HG03064 (cell line): ENCODE results near the gene GPR35.

Source experiments
- ATAC-seq: cut with Tn5 transposase; IDR thresholded peaks from one replicate; pipeline ENCODE4 v1.9.1; 2021; ENCODE audit warnings: low read depth; ENCODE audit not compliant: unreplicated experiment

The GPR35 gene, protein sequence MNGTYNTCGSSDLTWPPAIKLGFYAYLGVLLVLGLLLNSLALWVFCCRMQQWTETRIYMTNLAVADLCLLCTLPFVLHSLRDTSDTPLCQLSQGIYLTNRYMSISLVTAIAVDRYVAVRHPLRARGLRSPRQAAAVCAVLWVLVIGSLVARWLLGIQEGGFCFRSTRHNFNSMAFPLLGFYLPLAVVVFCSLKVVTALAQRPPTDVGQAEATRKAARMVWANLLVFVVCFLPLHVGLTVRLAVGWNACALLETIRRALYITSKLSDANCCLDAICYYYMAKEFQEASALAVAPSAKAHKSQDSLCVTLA

DNA sequence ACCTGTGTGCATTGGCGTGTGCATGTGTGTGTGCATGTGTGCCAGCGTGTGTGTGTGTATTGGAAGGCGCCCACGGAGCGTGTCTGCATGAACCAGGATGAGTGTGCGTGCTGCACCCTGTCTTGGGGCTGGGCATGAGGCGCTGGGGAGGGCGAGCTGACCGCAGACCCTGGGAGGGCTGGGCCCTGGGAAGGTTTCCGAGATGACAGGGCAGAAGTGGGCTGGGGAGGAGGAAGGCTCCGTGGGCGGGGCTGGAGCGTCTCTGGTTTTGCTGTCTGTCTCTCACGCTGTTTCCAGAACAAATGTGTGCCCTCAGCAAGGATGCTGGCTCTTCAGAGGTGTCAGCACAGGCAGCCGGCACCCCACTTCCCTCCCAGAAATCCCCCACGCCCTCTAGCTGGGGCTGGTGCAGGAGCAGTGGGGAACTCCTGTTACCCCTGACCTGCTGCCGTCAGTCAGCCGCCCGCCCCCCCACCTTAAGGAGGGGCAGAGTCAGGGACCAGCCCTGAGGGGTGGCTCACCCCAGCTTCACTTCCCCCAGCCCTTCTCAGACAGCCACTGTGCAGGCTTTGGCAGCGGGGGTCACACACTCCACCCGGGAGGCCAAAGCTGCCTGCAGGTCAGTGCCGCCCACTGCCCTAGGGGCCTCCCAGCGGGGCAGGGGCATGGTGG is at the start of gene GPR35:
GPR35 (plus strand) TSS at position 531 of the 672 bp plus-strand sequence. CDS start 4,473 bp downstream, outside the sequence.
- no peak for ATAC-seq

DNA sequence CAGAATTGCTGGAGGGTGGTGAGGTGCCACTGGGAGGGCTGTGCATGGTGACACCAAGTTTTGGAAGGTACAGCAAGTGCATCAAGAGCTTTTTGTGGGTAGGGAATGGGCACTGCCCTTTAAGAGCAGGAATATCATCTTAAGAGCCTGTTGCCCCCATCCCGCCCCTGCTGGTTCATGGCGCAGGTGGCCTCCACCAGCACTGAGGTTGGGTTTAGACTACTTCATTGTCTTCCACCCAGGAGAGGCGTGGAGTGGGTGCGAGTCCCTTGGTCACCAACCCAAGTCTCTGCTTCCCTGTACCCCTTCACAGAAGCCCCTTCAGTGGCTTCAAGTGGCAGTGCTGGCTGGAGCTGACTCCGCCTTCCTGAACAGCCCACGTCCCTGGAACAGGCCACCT is 49.2 kb upstream of the GPR35 start:
- no peak for ATAC-seq

DNA sequence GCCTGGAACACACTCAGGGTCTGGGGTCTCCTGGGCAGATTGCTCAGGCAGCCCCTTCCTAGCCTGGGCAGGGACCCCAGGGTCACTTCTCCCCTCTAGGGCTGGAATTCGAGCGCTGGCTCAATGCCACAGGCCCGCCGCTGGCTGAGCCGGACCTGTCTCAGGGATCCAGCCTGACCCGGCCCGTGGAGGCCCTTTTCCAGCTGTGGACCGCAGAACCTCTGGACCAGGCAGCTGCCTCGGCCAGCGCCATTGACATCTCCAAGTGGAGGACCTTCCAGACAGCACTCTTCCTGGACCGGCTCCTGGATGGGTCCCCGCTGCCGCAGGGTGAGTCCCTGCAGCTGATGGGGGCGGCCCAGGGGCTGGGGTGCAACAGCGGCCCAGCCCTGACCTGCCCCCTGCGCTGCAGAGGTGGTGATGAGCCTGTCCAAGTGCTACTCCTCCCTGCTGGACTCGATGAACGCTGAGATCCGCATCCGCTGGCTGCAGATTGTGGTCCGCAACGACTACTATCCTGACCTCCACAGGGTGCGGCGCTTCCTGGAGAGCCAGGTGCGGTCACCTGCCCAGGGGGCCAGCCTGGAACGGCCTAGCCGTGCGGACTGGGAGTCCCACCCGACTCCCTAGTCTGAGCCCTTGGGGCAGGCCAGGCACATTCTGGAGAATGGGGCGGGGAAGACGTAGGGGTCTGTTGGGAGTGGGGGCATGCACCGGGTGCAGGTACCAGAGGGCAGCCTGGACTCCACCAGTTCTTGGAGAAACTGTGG is 48.7 kb upstream of the GPR35 start:
- ATAC-seq = no peak

DNA sequence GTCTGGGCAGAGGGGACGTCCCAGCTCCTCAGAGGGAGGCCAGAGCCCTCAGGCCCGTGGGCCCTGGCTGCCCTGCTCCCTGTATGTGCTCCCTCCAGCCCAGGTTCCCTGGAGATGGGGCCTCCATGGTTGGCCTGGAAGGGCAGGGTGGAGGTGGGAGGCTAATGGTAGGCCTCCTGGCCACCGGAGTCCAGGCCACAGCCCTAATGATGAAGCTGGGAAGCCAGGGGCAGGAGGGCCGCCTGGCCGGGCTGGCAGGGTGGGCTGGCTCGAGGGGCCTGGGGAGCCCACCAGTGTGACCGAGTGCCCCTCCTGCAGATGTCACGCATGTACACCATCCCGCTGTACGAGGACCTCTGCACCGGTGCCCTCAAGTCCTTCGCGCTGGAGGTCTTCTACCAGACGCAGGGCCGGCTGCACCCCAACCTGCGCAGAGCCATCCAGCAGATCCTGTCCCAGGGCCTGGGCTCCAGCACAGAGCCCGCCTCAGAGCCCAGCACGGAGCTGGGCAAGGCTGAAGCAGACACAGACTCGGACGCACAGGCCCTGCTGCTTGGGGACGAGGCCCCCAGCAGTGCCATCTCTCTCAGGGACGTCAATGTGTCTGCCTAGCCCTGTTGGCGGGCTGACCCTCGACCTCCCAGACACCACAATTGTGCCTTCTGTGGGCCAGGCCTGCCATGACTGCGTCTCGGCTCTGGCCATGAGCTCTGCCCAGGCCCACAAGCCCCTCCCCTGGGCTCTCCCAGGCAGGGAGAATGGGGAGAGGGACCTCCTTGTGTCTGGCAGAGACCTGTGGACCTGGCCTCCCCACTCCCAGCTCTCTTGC is 47.8 kb upstream of the GPR35 start:
- no peak for ATAC-seq

DNA sequence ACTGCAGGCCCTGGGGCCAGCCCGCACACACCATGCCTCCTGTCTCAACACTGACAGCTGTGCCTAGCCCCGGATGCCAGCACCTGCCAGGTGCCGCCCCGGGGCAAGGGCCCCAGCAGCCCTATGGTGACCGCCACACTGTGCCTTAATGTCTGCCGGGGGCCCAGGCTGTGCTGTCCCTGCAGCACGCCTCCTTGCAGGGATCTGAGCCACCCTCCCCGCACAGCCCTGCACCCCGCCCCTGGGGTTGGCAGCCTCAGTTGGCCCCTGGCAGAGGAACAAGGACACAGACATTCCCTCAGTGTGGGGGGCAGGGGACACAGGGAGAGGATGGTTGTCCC is 47.2 kb upstream of the GPR35 start:
- ATAC-seq = no peak

DNA sequence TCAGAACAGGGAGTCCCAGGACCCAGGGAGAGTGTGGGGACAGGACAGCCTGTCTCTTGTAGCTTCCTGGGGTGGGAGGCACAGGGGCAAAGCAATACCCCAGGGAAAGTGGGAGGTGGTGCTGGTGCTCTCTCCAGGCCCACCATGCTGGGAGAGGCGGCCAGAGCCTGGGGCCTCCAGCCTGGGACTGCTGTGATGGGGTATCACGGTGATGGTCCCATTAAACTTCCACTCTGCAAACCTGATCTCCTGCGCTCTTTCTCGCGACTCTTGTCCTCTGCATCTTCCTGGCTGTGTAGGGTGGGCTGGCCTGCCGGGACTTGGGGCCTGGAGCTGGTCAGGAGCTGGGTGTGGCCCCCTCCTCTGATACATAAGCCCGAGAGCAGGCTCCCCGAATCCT is 46.8 kb upstream of the GPR35 start:
- ATAC-seq = no peak

DNA sequence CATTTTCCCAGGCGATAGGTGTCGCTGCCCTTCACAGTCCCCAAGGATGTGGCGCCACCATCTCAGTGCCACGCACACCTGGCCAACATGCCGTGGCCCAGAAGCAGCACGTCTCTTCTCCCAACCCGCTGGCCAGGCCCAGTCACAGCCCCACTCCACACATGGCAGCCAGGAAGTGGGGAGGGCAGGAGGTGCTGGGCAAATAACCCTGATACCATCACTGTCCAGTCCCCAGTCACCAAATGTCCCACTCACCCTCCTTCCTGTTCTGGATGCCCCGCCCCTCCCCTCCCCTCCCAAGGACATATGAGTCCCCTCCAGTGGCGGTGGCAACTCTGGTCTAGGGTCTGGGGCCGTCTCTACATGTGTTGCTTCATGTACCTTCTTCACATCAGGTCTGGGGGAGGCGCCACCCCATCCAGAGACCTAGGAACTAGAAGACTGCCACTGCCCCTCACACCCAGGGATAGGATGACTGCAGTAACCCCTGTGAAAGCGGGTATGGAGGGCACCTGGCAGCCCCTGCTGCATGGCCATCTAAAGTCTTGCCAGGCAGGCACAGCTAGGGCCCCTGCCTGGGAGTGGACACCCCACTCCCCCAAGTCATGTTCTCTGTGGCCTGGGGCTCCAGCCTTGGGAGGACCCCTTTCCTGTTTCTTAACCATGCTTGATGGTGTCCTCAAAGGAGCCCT is 46.1 kb upstream of the GPR35 start:
- no peak for ATAC-seq

DNA sequence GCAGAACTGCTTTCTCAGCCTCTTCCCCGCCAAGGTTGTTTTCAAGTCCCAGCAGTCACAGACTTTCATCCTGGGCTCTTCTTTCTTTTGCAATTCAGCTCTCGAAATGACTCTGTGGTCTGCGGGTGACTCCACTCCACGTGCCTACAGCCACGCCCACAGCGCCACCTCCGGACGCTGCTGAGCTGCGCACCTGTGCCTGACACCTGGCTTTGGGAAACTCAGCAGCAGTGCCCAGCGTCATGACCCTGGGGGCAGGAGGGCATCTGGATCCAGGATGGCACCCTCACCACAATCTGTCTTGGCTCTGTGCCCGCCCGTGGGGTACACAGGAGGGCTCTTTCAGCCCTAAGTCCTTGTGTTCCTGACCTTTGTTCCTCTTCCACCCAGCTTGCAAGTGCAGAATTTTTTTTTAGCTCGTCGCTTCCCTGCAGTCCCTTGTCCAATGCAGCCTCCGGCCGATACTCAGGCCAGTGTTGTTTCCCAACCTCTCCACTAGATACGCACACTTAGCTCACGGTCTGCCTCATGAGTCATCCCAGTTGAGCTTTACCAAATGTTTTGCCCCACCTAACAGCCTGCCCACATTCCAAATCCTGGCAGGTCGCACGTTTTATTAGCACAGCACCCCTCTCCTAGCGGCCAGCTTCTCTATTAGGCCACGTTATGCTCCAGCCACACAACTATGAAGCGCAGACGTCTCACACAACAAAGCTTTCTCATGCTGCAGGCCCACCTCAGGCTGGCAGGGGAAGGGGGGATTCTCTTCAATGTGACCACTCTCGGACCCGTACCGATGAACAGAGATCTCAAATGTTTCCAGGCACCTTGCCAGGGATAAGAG is 45.3 kb upstream of the GPR35 start:
- no peak for ATAC-seq

DNA sequence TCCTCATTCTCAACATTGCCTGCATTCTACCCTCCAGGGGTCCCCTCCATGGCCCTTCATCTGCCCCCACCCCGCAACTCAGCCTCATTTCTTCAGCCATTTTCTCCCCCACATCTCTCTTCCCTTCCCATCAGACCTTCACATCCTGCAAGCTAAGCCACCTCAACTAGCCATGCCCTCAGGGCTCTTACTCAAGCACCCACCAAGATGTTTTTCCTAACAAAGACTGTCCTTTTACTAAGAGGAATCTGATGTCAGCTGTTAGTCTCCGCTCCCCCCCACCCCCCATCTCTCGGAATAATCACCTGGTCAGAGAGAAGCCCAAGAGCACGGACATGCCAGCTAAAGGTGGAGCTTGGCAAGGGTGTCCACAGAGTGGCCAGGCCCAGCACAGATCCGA is 43.5 kb upstream of the GPR35 start:
- ATAC-seq = no peak

DNA sequence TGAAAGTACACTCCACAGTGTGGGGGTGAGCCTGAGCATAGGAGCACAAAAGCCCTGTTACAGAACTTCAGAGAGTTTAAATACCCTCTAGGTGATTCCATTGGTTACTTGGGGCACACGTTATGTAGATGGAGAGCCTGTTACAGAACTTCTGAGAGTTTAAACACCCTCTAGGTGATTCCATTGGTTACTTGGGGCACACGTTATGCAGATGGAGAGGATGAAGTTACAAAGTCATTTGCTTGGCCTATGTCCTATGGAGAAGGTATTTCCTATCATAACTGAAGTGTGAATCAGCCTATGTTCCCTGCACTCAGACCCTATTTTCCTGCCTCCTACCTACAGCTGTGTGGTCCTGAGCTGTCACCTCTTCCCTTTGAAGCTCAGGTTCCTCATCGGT is 42.5 kb upstream of the GPR35 start:
- no peak for ATAC-seq

DNA sequence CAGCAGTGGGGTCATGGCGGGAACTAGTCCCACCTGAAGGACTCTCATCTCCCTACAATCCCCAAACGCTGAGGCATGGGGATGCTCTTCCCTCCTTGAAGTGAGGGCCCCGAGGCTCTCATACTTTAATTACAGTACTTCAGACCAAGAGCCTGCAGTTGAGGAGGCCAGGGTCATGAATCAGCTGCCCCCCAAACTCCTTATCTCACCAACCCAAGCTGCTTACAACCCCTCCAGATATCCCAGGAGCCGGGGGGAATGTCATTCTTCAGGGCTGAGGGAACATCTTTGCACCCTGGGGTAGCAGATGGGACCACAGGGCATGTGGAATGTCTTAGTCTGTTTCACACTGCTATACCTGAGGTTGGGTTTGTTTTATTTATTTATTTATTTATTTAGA is 41.5 kb upstream of the GPR35 start:
- no peak for ATAC-seq

DNA sequence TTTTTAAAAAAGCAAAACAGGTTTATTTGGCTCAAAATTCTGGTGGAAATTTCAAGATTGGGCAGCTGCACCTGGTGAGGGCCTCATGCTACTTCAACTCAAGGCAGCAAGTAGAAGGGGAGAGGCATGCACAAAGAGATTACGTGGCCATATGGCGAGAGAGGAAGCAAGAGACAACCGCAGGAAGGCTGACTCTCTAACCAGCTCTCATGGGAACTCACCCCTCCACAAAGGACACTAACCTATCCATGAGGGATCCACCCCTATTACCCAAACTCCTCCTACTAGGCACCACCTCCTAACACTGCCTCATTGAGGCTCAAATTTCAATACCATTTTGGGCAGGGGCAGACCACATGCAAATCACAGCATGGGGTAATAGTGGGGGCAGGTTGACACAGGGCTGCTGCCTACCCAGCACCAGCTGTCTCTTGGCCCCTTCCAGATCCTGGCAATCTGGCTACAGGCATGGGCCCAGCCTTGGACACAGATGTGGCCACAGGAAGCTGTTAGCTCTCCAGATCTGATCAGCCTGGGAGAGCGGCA is 40.7 kb upstream of the GPR35 start:
- peak; percentile 53 for ATAC-seq

DNA sequence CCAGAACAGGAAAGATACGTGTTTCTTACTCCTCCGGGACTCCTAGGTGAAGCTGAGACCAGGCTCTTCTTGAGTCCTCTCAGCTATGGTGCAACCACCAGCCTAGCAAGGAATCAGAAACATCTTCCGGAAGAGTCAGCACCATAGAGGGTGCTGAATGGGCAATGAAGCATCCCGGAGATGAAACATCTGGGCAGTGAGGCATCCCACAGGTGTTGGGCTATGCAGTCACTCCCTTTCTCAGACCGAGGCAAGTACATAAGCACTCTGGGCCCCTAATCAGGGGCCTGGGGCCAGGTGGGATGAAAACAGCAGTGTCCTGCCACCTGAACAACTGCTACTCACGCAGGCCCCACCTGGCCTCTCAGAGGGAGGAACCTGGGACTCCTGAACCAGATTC is 40.2 kb upstream of the GPR35 start:
- ATAC-seq = peak; percentile 30

DNA sequence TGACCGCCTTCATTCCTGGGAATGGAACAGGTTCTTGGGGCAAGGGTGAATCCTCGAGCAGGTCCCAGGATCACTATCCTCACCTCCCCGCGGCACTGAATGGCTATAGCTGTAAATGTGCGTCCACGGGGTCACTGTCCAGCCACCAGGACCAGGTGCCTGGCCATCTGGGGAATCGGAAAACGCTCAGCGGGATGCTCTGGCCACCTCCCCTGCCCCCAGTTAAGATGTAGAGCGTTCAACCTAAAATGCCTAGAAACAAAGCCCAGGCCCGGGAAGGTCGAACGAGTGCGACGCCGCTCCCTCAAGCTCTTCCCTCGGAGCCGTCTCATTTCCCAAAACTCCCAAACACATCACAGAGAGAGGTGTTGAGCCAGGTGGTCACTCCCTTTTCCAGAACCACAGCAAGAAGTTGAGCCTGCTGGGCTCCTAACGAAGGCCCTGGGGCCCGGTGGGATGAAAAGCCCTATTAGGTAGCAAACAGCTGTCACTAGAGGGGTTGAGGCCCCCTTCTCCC is 39.5 kb upstream of the GPR35 start:
- no peak for ATAC-seq

DNA sequence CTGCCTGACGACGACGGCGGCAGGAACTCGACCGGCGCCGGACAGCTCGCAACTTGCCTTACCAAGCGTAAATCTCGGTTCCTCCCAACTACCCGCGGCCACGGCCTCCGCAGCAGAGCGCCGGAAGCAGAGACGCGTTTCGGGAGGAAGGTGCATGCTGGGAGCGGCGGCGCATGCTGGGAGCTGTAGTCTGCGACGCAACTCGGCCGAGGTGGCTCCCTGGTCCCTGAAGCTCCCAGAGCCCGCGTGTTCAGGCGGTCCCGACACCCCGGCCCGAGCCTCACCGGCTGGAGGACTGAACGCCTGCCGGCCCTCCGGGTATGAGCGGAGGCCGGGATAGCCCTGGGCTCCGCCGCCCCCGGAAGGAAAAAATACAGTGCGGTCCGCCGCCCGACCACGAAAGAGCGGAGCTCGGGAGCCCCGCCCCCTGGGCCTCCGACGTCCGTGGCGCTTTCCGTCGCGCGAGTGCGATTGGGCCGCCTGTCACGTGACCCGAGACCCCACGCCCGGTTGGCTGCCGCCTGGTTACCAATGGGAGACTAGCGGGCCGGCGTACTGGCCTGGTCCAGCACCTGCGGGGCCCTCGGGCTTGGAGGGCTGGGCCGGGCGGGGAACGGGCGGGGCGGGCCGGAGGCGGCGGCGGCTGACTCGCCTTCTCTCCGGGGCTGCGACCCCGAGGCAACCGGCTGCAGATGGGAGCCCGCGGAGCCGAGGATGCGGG is 38.9 kb upstream of the GPR35 start, which contains the start of gene CAPN10:
CAPN10 (plus strand) TSS at position 537 of the 721 bp plus-strand sequence; CDS start at position 715, 178 bp downstream.
- peak; percentile 48 for ATAC-seq

DNA sequence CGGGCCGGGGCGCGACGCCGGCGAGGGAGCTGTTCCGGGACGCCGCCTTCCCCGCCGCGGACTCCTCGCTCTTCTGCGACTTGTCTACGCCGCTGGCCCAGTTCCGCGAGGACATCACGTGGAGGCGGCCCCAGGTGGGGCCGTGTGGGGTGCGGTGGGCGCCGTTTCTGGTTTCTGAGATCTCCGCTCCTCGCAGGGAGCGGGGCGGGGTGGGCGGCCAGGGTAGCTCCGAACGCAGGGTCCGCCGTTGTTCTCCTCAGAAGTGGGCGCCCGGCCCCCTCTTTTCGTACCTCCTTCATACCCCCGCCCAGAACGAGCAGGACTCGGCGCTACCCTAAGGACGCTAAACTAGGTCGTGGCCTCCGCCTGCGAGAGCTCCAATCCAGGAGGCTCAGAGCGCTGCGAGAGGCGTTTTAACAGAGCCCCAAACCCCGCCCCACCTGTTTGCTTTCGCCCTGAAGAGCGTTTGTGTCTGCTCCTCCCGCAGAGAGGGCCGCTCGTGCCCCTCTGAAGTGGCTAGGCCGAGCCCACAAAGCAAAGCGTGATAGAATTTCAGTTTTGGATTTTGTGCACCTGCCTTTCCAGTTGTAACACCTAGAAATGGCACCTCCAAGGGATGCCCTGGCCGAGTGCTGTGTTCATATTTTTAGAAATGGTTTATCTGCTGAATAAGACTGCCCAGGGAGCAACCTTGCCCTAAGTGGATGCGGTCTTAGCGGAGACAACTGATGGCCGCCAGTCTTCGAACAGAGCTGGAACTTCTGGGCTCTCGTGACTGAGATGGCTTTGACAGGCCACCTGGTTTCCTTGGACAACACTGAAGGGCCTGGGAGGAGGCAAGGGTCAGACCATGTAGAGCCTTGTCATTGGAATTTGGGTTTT is 38.1 kb upstream of the GPR35 start:
- peak; percentile 7 for ATAC-seq

DNA sequence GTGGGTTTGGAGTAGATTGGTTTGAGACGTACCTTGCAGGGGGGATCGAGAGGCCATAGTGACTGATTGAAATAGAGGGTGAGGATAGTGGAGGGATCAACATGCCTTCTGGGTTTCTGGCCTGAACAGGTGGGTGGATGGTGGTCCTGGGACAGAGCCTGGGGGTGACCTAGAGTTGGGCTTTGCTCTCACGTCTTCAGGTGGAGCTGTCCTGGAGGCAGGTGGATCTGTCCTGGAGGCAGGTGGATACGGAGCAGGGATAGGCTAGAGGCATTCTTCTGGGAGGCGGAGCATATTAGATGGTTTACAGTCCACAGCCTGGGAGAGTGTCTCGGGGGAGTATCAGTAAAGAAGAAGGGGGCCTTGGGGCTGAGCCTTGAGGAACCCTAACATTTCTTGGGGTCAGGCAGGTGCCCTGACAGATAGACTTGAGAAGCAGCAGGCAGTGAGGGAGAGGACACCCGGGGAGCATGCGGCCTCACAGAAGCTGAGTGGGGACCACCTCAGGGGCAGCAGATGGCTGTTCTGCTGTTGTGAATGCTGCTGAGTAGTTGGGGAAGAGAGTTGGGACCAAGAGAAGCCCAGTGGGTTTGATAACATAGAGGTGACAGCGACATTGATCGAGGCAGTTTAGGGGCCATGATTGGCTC is 37.1 kb upstream of the GPR35 start:
- ATAC-seq = no peak
